H1 (cell line): ENCODE measurements around the gene GDF3. TPM values are rescaled to one million over a fixed set of nuclear protein-coding genes. Genes with fewer than 3 reads are reported as not detected.
A peak's percentile ranks its signal among the peaks of the same experiment; 100 is the strongest.
"Not testable (repeated sequence)": the region's sequence is repeated elsewhere in the genome, so short reads cannot be mapped to it uniquely, and the experiment has no call there.

Experiments
- CTCF ChIA-PET: fragments of 300-600 bp; sonication (Branson Sonifier 250); formaldehyde crosslinking; loops from one replicate; lab custom pipeline; 2021; ENCODE audit not compliant: partially characterized antibody; lab: Charles Lee
- POLR2A ChIA-PET: fragments of 300-600 bp; sonication (Branson Sonifier 250); formaldehyde crosslinking; loops from one replicate; lab custom pipeline; 2021; ENCODE audit warnings: inconsistent platforms; ENCODE audit not compliant: partially characterized antibody; lab: Charles Lee
- DNase-seq, 2 experiments: peaks; one replicate each; pipeline versions ENCODE4 v3.0.0 to v3.0.0-alpha.2; 2010 to 2022; ENCODE audit warnings: low spot score in 2 of 2, low read depth in 1 of 2, mixed read lengths in 1 of 2
- FAIRE-seq: peaks from 2 replicates; lab custom pipeline; 2011; peaks lifted over from hg19 to GRCh38; lab: Jason Lieb, UNC
- H2AFZ ChIP-seq: 2 replicates; pipeline ENCODE4 v1.8.1; 2012; ENCODE audit warnings: low read length, inconsistent platforms
- H2AK5ac ChIP-seq: 2 replicates; pipeline ENCODE4 v1.6.1; 2013; ENCODE audit warnings: low read depth, low read length
- H2BK120ac ChIP-seq: replicated peaks from 2 replicates; pipeline ENCODE3; 2013; ENCODE audit warnings: low read depth, low read length, inconsistent platforms
- H2BK12ac ChIP-seq: 2 replicates; pipeline ENCODE4 v1.6.1; 2013; ENCODE audit warnings: low read depth, low read length
- H2BK15ac ChIP-seq: 2 replicates; pipeline ENCODE4 v1.6.1; 2013; ENCODE audit warnings: low read length
- H2BK20ac ChIP-seq: 2 replicates; pipeline ENCODE4 v1.6.1; 2013; ENCODE audit warnings: low read length
- H2BK5ac ChIP-seq: 2 replicates; pipeline ENCODE4 v1.6.1; 2013; ENCODE audit warnings: low read depth, low read length
- H3K14ac ChIP-seq: 2 replicates; pipeline ENCODE4 v1.6.1; 2013; ENCODE audit warnings: inconsistent platforms; ENCODE audit not compliant: insufficient read length
- H3K18ac ChIP-seq: 2 replicates; pipeline ENCODE4 v1.6.1; 2013; ENCODE audit warnings: low read length; ENCODE audit errors: extremely low read depth
- H3K23ac ChIP-seq: 2 replicates; pipeline ENCODE4 v1.6.1; 2013; ENCODE audit warnings: inconsistent platforms; ENCODE audit not compliant: insufficient read length
- H3K23me2 ChIP-seq: 2 replicates; pipeline ENCODE4 v1.6.1; 2013; ENCODE audit warnings: low read depth, low read length
- H3K27ac ChIP-seq: 2 replicates; pipeline ENCODE4 v1.6.1; 2011; ENCODE audit warnings: low read depth, low read length, inconsistent platforms
- H3K27me3 ChIP-seq, 4 experiments: replicated peaks in 1 of 4; 1 replicate in 1 of 4; 2 replicates in 3 of 4; pipeline versions ENCODE4 v1.6.1 to v1.8.1; 2011 to 2013; ENCODE audit warnings: low read length in 3 of 4, mild to moderate bottlenecking in 3 of 4, inconsistent platforms in 2 of 4, mixed read lengths in 2 of 4, moderate library complexity in 1 of 4; ENCODE audit not compliant: control insufficient read depth in 3 of 4, insufficient read depth in 3 of 4; ENCODE audit errors: extremely low read depth in 1 of 4
- H3K36me3 ChIP-seq, 4 experiments: 2 replicates each; pipeline versions ENCODE4 v1.6.1 to v1.8.1; 2011 to 2013; ENCODE audit warnings: mild to moderate bottlenecking in 4 of 4, low read length in 3 of 4, moderate library complexity in 2 of 4, control low read depth in 1 of 4, inconsistent platforms in 1 of 4; ENCODE audit not compliant: insufficient read depth in 4 of 4, control insufficient read depth in 2 of 4
- H3K4ac ChIP-seq: replicated peaks from 2 replicates; pipeline ENCODE3; 2013; ENCODE audit warnings: low read length, low read depth, mixed read lengths, inconsistent platforms; ENCODE audit not compliant: insufficient read length
- H3K4me1 ChIP-seq, 4 experiments: replicated peaks in 1 of 4; 1 replicate in 1 of 4; 2 replicates in 3 of 4; pipeline versions ENCODE4 v1.6.1 to v1.8.1; 2011 to 2013; ENCODE audit warnings: low read length in 3 of 4, inconsistent platforms in 2 of 4, mixed read lengths in 1 of 4; ENCODE audit not compliant: insufficient read depth in 4 of 4, control insufficient read depth in 3 of 4
- H3K4me2 ChIP-seq, 2 experiments: 2 replicates each; pipeline versions ENCODE4 v1.6.1 to v1.8.1; 2011 to 2013; ENCODE audit warnings: low read depth in 2 of 2, low read length in 2 of 2, control low read depth in 1 of 2, inconsistent platforms in 1 of 2, mild to moderate bottlenecking in 1 of 2; ENCODE audit not compliant: insufficient read depth in 1 of 2
- H3K4me3 ChIP-seq, 4 experiments: fragments of 200-600, 300-600 bp in 1 of 4; sonication (generic), shearing (Covaris generic), sonication (Bioruptor Twin) in 1 of 4; 2 replicates each; pipeline versions ENCODE4 v1.5.1 to v1.8.1; 2011 to 2016; ENCODE audit warnings: low read length in 4 of 4, low read depth in 3 of 4, control low read depth in 2 of 4, inconsistent platforms in 2 of 4, mild to moderate bottlenecking in 2 of 4, mixed read lengths in 1 of 4, moderate library complexity in 1 of 4; ENCODE audit not compliant: insufficient read depth in 2 of 4; ENCODE audit errors: extremely low read depth in 1 of 4
- H3K56ac ChIP-seq: replicated peaks from 2 replicates; pipeline ENCODE3; 2013; ENCODE audit warnings: low read depth, mild to moderate bottlenecking, mixed read lengths, low read length, inconsistent platforms; ENCODE audit not compliant: insufficient read length
- H3K79me1 ChIP-seq: 2 replicates; pipeline ENCODE4 v1.6.1; 2013; ENCODE audit warnings: low read depth, low read length, control low read depth
- H3K79me2 ChIP-seq, 2 experiments: 2 replicates each; pipeline versions ENCODE4 v1.6.1 to v1.8.1; 2012 to 2013; ENCODE audit warnings: low read length in 2 of 2, mild to moderate bottlenecking in 2 of 2, inconsistent platforms in 1 of 2; ENCODE audit not compliant: insufficient read depth in 2 of 2, control insufficient read depth in 1 of 2
- H3K9ac ChIP-seq, 4 experiments: replicated peaks in 1 of 4; 1 replicate in 1 of 4; 2 replicates in 3 of 4; pipeline versions ENCODE4 v1.6.1 to v1.8.1; 2011 to 2013; ENCODE audit warnings: low read depth in 3 of 4, low read length in 3 of 4, control low read depth in 2 of 4, mild to moderate bottlenecking in 2 of 4, moderate library complexity in 2 of 4, inconsistent platforms in 1 of 4; ENCODE audit errors: extremely low read depth in 1 of 4
- H3K9me3 ChIP-seq, 2 experiments: 2 replicates each; pipeline versions ENCODE4 v1.6.1 to v1.8.1; 2012 to 2013; ENCODE audit warnings: mild to moderate bottlenecking in 2 of 2, moderate library complexity in 2 of 2, control low read depth in 1 of 2, inconsistent platforms in 1 of 2, low read depth in 1 of 2, low read length in 1 of 2, mixed read lengths in 1 of 2; ENCODE audit not compliant: insufficient read depth in 2 of 2
- H4K20me1 ChIP-seq, 2 experiments: replicated peaks in 1 of 2; 2 replicates each; pipeline versions ENCODE3 to v1.8.1; 2011 to 2013; ENCODE audit warnings: inconsistent platforms in 2 of 2, low read length in 2 of 2, mild to moderate bottlenecking in 1 of 2; ENCODE audit not compliant: insufficient read depth in 2 of 2, control insufficient read depth in 1 of 2
- H4K5ac ChIP-seq: 2 replicates; pipeline ENCODE4 v1.6.1; 2013; ENCODE audit warnings: low read length, low read depth, mixed read lengths, inconsistent platforms; ENCODE audit not compliant: insufficient read length
- H4K8ac ChIP-seq: 2 replicates; pipeline ENCODE4 v1.8.0; 2013; ENCODE audit warnings: mild to moderate bottlenecking, moderate library complexity, low read length, inconsistent platforms; ENCODE audit not compliant: insufficient read depth; ENCODE audit errors: extremely low read depth
- H4K91ac ChIP-seq: replicated peaks from 2 replicates; pipeline ENCODE3; 2013; ENCODE audit warnings: low read length, mixed read lengths, inconsistent platforms; ENCODE audit not compliant: insufficient read length
- polyA plus RNA-seq, 7 experiments: library from polyadenylated mRNA; depleted of rRNA in 3 of 7; stranded (reverse) in 5 of 7; unstranded in 2 of 7; fragments of >200 nt in 5 of 7; fragments of 200-250 nt in 2 of 7; gene quantifications; 1 replicate in 5 of 7; 2 replicates in 1 of 7; 4 replicates in 1 of 7; pipeline versions ENCODE4 v1.2.1 to v1.2.3, GENCODE V29; 2011 to 2013; ENCODE audit warnings: missing spikeins in 2 of 7, mixed read lengths in 2 of 7
- total RNA-seq: library from RNA; stranded (reverse); fragmentation: NEBNext Ultra II Directional; extraction: Animal tissue kit (Norgen Biotek cat#: 25700); gene quantifications from 2 replicates; pipeline ENCODE4 v1.2.1, GENCODE V29; 2021

The GDF3 gene
- total and polyA plus RNA-seq, 2 of the 8 experiments (the other 6 are each of a cell fraction or from before 2014, with no cell fraction given) = 4.3 to 16.8 TPM

GRCh38 chr12:7730984-7731383 is 35.4 kb upstream of the GDF3 start:
- H3K4me2 ChIP-seq, H3K4ac ChIP-seq, H3K56ac ChIP-seq, H3K27me3 ChIP-seq, H3K4me1 ChIP-seq, H2AK5ac ChIP-seq, H3K79me2 ChIP-seq, H2BK15ac ChIP-seq, H3K27ac ChIP-seq, H3K23me2 ChIP-seq, H3K23ac ChIP-seq, H3K79me1 ChIP-seq, H4K5ac ChIP-seq, H3K4me3 ChIP-seq, DNase-seq, H2BK12ac ChIP-seq, H3K36me3 ChIP-seq, H3K9ac ChIP-seq, H4K91ac ChIP-seq, H3K9me3 ChIP-seq, H2BK120ac ChIP-seq, H3K18ac ChIP-seq, H2BK20ac ChIP-seq, H4K20me1 ChIP-seq, H3K14ac ChIP-seq, FAIRE-seq, H2BK5ac ChIP-seq, H4K8ac ChIP-seq: not testable (repeated sequence)
- ChIA-PET CTCF (interaction anchor here (1.1 to 1.8 kb wide), 4 partner anchors 15 to 76 kb away, joined by 4 to 8 read pairs (median 6); partner anchors contain the start of gene CLEC4C), POLR2A (interaction anchor here (0.7 kb wide), 2 partner anchors 57 to 93 kb away, joined by 4 to 5 read pairs; no protein-coding TSS in a partner anchor)
- peak overlapping the region; percentile 3; the same call in 1 of the 2 replicates for H2AFZ ChIP-seq
